Karpas-422 (cell line): ENCODE measurements around the gene ZBTB8A. TPM values are rescaled to one million over a fixed set of nuclear protein-coding genes. Genes with fewer than 3 reads are reported as not detected.

Experiments used
- DNase-seq: peaks from one replicate; pipeline ENCODE4 v3.0.0-alpha.2; 2015
- H2AFZ ChIP-seq: fragments of 200-600 bp; sonication (generic); 2 replicates; pipeline ENCODE4 v1.6.1; 2014; ENCODE audit warnings: antibody characterized with exemption, low read length, mixed read lengths
- H3K27ac ChIP-seq: fragments of 200-600 bp; sonication (generic); 2 replicates; pipeline ENCODE4 v1.5.1; 2014; ENCODE audit warnings: mild to moderate bottlenecking, low read length, moderate library complexity
- H3K27me3 ChIP-seq: fragments of 200-600 bp; sonication (generic); 2 replicates; pipeline ENCODE4 v1.6.1; 2014; ENCODE audit warnings: low read length, mixed read lengths
- H3K36me3 ChIP-seq: fragments of 200-600 bp; sonication (generic); 2 replicates; pipeline ENCODE4 v1.6.1; 2014; ENCODE audit warnings: low read length, mixed read lengths; ENCODE audit not compliant: insufficient read depth
- H3K4me1 ChIP-seq: fragments of 200-600 bp; sonication (generic); 2 replicates; pipeline ENCODE4 v1.6.1; 2014; ENCODE audit warnings: mild to moderate bottlenecking, low read length, mixed read lengths
- H3K4me2 ChIP-seq: fragments of 200-600 bp; sonication (generic); 2 replicates; pipeline ENCODE4 v1.6.1; 2014; ENCODE audit warnings: low read length, low read depth, mild to moderate bottlenecking; ENCODE audit not compliant: poor library complexity, severe bottlenecking
- H3K4me3 ChIP-seq: fragments of 200-600 bp; sonication (generic); 2 replicates; pipeline ENCODE4 v1.5.1; 2014; ENCODE audit warnings: mild to moderate bottlenecking, antibody characterized with exemption, low read length, mixed read lengths
- H3K79me2 ChIP-seq: fragments of 200-600 bp; sonication (generic); 2 replicates; pipeline ENCODE4 v1.6.1; 2014; ENCODE audit warnings: mild to moderate bottlenecking, low read length, mixed read lengths
- H3K9ac ChIP-seq: fragments of 200-600 bp; sonication (generic); 2 replicates; pipeline ENCODE4 v1.6.0; 2014; ENCODE audit warnings: low read length
- H3K9me2 ChIP-seq: fragments of 200-600 bp; sonication (generic), shearing (Covaris generic); replicated peaks from 2 replicates; pipeline ENCODE4 v1.6.0; 2014; ENCODE audit warnings: mild to moderate bottlenecking, low read length, moderate library complexity; ENCODE audit not compliant: insufficient read depth
- H3K9me3 ChIP-seq: fragments of 300-700, 200-600 bp; sonication (generic); 2 replicates; pipeline ENCODE4 v1.6.1; 2014; ENCODE audit warnings: low read length, mixed read lengths
- H4K20me1 ChIP-seq: fragments of 200-600 bp; sonication (generic); 2 replicates; pipeline ENCODE4 v1.6.1; 2014; ENCODE audit warnings: mild to moderate bottlenecking, antibody characterized with exemption, low read length, low read depth; ENCODE audit not compliant: insufficient read depth
- total RNA-seq: library from RNA; depleted of rRNA; stranded (reverse); fragments of >200 nt; shearing (Covaris generic); gene quantifications from 2 replicates; pipeline ENCODE4 v1.2.3, GENCODE V29; 2014; ENCODE audit warnings: low replicate concordance

Gene ZBTB8A
- total RNA-seq, 1 experiment from 2014 or later, result 0.11 TPM

- Histone ChIP-seq H3K79me2 (no peaks in the 10 kb centered on the region), H3K9me3 (no peaks in the 10 kb centered on the region), H3K36me3 (no peaks in the 10 kb centered on the region), H3K27me3 (no peaks in the 10 kb centered on the region), H3K27ac (no peak overlapping the region), H2AFZ (peak overlapping the region; percentile 89), H3K4me2 (peak overlapping the region; percentile 67), H3K4me1 (peaks cover 3% of the 10 kb centered on the region; the same call in 1 of the 2 replicates), H4K20me1 (no peaks in the 10 kb centered on the region), H3K9ac (peak overlapping the region; percentile 55), H3K4me3 (peak overlapping the region; percentile 65), H3K9me2 (no peaks in the 10 kb centered on the region)
- DNase-seq, result peak; percentile 56
These were observed 38.6 kb upstream of the ZBTB8A start for GRCh38 chr1:32500387-32501209.

- Histone ChIP-seq H3K9ac (no peak overlapping the region), H3K79me2 (no peaks in the 10 kb centered on the region), H2AFZ (no peak overlapping the region), H4K20me1 (no peaks in the 10 kb centered on the region), H3K36me3 (no peaks in the 10 kb centered on the region), H3K4me3 (no peak overlapping the region), H3K9me3 (no peaks in the 10 kb centered on the region), H3K4me1 (peaks cover 3% of the 10 kb centered on the region; the same call in 1 of the 2 replicates), H3K9me2 (no peaks in the 10 kb centered on the region), H3K27me3 (no peaks in the 10 kb centered on the region), H3K27ac (no peak overlapping the region), H3K4me2 (no peak overlapping the region)
- DNase-seq, result peak; percentile 12
These were observed 37.4 kb upstream of the ZBTB8A start for GRCh38 chr1:32501865-32502264.

GRCh38 chr1:32503153-32503552 lies 36.1 kb upstream of the ZBTB8A start:
- H3K9me3 ChIP-seq, result no peaks in the 10 kb centered on the region
- H3K36me3 ChIP-seq, result no peaks in the 10 kb centered on the region
- H3K27ac ChIP-seq, result no peak overlapping the region
- no peaks in the 10 kb centered on the region for H3K79me2 ChIP-seq
- H3K27me3 ChIP-seq, result no peaks in the 10 kb centered on the region
- no peak overlapping the region for H2AFZ ChIP-seq
- H4K20me1 ChIP-seq, result no peaks in the 10 kb centered on the region
- H3K9ac ChIP-seq, result no peak overlapping the region
- no peak overlapping the region for H3K4me2 ChIP-seq
- no peak overlapping the region for H3K4me3 ChIP-seq
- H3K4me1 ChIP-seq, result peaks cover 3% of the 10 kb centered on the region; the same call in 1 of the 2 replicates
- DNase-seq, result peak; percentile 32
- H3K9me2 ChIP-seq, result no peaks in the 10 kb centered on the region

GRCh38 chr1:32507021-32507420 lies 32.2 kb upstream of the ZBTB8A start:
- no peak overlapping the region for H2AFZ ChIP-seq
- H3K4me1 ChIP-seq, result no peaks in the 10 kb centered on the region
- H3K79me2 ChIP-seq, result no peaks in the 10 kb centered on the region
- no peak overlapping the region for H3K27ac ChIP-seq
- no peak for DNase-seq
- no peak overlapping the region for H3K9ac ChIP-seq
- H4K20me1 ChIP-seq, result no peaks in the 10 kb centered on the region
- no peaks in the 10 kb centered on the region for H3K27me3 ChIP-seq
- no peak overlapping the region for H3K4me2 ChIP-seq
- H3K4me3 ChIP-seq, result no peak overlapping the region
- no peaks in the 10 kb centered on the region for H3K9me2 ChIP-seq
- H3K36me3 ChIP-seq, result no peaks in the 10 kb centered on the region
- no peaks in the 10 kb centered on the region for H3K9me3 ChIP-seq

GRCh38 chr1:32508761-32509160 lies 30.5 kb upstream of the ZBTB8A start:
- H3K9me2 ChIP-seq, result no peaks in the 10 kb centered on the region
- H3K4me1 ChIP-seq, result no peaks in the 10 kb centered on the region
- no peak overlapping the region for H3K9ac ChIP-seq
- H2AFZ ChIP-seq, result no peak overlapping the region
- H3K27ac ChIP-seq, result no peak overlapping the region
- H3K9me3 ChIP-seq, result no peaks in the 10 kb centered on the region
- H3K79me2 ChIP-seq, result no peaks in the 10 kb centered on the region
- H3K4me3 ChIP-seq, result no peak overlapping the region
- H4K20me1 ChIP-seq, result no peaks in the 10 kb centered on the region
- peak; percentile 19 for DNase-seq
- no peak overlapping the region for H3K4me2 ChIP-seq
- H3K27me3 ChIP-seq, result no peaks in the 10 kb centered on the region
- no peaks in the 10 kb centered on the region for H3K36me3 ChIP-seq

- Histone ChIP-seq H3K9me3 (no peaks in the 10 kb centered on the region), H3K9me2 (no peaks in the 10 kb centered on the region), H4K20me1 (no peaks in the 10 kb centered on the region), H3K9ac (no peak overlapping the region), H3K4me2 (no peak overlapping the region), H2AFZ (no peak overlapping the region), H3K79me2 (no peaks in the 10 kb centered on the region), H3K27ac (no peak overlapping the region), H3K27me3 (no peaks in the 10 kb centered on the region), H3K4me3 (no peak overlapping the region), H3K36me3 (no peaks in the 10 kb centered on the region), H3K4me1 (no peaks in the 10 kb centered on the region)
- no peak for DNase-seq
These were observed 29.3 kb upstream of the ZBTB8A start for GRCh38 chr1:32509939-32510338.

- no peaks in the 10 kb centered on the region for H3K36me3 ChIP-seq
- H3K9me2 ChIP-seq, result no peaks in the 10 kb centered on the region
- H4K20me1 ChIP-seq, result no peaks in the 10 kb centered on the region
- H3K9ac ChIP-seq, result no peak overlapping the region
- no peaks in the 10 kb centered on the region for H3K79me2 ChIP-seq
- no peaks in the 10 kb centered on the region for H3K27me3 ChIP-seq
- DNase-seq, result no peak
- no peaks in the 10 kb centered on the region for H3K9me3 ChIP-seq
- no peak overlapping the region for H3K4me3 ChIP-seq
- no peak overlapping the region for H3K4me2 ChIP-seq
- peaks cover 11% of the 10 kb centered on the region for H3K4me1 ChIP-seq
- H2AFZ ChIP-seq, result no peak overlapping the region
- no peak overlapping the region for H3K27ac ChIP-seq
These were observed 22.8 kb upstream of the ZBTB8A start for GRCh38 chr1:32516402-32516801.

GRCh38 chr1:32518976-32519375 lies 20.3 kb upstream of the ZBTB8A start:
- no peaks in the 10 kb centered on the region for H3K36me3 ChIP-seq
- no peaks in the 10 kb centered on the region for H3K9me2 ChIP-seq
- H2AFZ ChIP-seq, result no peak overlapping the region
- H3K79me2 ChIP-seq, result no peaks in the 10 kb centered on the region
- no peaks in the 10 kb centered on the region for H3K9me3 ChIP-seq
- H3K4me3 ChIP-seq, result no peak overlapping the region
- peaks cover 11% of the 10 kb centered on the region for H3K4me1 ChIP-seq
- no peaks in the 10 kb centered on the region for H3K27me3 ChIP-seq
- no peak overlapping the region for H3K27ac ChIP-seq
- no peak overlapping the region for H3K9ac ChIP-seq
- peak; percentile 25 for DNase-seq
- no peaks in the 10 kb centered on the region for H4K20me1 ChIP-seq
- no peak overlapping the region for H3K4me2 ChIP-seq
